ENCODE data around the gene PLEKHA1.

Gene PLEKHA1

DNA sequence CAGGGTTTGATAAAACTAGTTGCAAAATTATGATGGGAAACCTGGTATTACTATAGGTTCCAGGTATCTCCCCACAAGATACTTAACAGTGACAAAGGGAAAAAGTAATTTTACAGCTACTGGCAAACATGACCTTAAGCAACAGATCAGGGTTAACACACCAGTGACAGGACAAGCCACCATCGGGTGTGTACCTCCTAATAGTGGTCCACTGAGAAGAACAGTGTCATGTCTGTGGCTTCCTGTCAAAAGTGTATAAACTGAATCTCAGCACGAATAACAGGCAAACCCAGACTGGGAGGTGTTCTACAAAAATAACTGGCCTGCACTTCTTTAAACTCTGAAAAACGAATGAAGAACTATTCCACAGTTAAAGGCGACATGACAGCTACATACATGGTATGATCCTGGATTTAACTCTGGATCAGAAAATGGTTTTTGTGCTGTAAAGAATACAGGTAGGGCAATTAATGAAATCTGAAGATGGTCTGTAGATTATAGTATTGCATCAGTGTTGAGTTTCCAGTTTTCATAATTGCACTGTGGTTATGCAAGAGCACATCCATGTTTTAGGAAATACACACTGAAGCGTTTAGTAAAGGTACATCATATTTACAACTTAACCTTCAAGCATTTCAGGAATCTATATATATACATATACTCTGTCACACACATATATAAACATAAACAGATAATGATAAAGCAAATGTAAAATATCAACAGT is 47.9 kb downstream of the PLEKHA1 start:
- no peak for DNase-seq (ENCODE audit: low read depth)

DNA sequence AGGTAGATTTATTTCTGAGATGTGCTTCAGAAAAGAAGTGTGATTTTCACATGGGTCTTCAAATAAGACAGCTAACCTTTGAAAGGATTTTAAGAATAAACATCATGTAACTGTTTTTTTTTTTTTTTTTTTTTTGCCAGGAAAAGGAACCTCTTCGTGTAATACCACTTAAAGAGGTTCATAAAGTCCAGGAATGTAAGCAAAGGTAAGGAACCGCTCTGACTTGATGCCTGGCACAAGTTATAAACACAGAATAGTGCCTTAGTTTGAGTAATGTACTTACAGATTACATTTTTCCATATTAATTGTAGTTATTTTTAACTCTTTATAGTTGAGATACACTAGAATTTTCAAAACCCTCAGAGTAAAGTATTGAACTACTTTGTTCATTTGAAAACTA is 49.6 kb downstream of the PLEKHA1 start:
- no peak for DNase-seq (ENCODE audit: low read depth)

DNA sequence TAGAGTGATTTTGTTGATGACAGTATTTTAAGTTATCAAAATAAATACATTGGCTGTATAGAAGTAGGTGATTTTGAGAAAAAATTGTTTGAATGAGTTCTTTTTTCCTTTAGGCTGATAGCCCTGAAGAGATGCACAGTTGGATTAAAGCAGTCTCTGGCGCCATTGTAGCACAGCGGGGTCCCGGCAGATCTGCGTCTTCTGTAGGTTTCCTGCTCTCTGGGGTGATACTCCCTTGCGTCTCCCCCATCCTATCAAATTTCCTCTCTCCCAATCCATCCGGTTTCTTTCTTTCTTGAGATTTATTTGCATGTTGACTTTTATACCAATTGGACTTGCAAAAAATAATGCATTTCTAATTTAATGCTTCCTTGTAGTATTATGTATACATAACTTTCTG is 52.3 kb downstream of the PLEKHA1 start:
- no peak for DNase-seq (ENCODE audit: low read depth)

DNA sequence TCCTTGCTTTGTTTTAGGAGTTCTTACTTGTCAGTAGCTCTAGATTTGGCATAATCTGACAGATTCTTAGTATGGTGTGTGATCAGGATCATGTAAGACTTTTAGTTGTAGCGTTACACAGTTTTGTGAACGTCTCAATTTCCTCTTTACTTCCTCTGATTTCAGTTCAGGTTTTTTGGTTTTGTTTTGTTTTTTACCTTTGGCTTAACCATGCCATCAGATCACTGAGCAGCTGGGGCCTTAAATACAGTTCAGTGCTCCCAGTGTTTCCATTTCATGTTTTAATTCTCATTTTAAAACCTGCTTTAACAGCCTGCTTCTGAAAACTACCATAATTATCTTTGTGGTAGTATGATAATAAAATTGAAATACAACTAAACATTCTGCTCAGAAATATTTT is 52.8 kb downstream of the PLEKHA1 start:
- DNase-seq (ENCODE audit: low read depth), result no peak

DNA sequence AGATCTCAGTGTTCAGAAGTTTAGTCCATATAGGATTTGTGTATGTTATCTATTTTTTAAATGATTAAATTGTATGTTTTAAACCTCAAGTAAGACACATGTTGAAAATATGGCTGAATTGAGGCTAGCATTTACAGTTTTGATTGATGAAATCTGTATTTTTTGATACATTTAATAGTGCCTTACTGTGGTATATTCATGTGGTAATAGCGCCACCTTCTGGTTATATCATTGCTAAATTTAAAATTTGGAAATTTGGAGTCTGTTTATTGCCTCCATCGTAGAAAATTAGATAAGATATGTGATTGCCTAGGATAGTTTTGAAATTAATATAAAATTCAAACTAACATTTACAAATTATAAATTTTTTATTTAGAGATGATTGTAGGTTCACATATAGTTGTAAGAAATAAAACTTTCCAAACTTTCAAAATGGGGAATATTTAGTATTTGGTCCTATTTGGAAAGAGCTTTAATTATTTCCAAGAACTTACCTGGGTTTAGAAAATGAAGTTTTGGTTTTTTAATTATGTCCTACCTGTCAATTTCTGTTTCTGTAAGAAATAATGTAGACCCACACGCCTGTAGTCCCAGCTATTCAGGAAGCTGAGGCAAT is 60.8 kb downstream of the PLEKHA1 start:
- no peak for DNase-seq (ENCODE audit: low read depth)

DNA sequence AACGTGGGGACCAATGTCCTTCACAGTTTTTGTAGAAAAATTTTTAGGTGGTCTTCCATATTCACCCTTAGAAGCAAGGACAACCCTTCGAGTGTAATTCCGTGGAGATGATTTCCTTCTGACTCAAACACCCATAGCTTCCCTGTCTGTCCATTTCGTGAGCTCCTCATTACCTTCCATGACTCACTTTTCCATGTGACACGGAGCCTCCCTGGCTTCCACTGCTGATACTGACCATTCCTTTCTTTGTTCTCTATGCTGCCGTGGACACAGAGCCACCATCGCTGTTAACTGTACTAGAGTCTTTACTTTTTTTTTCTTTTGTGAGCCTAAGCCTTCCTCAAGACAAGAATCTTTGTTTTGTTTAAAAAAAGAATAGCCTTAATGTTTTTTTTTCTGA is 67.5 kb downstream of the PLEKHA1 start:
- DNase-seq (ENCODE audit: low read depth), result no peak

DNA sequence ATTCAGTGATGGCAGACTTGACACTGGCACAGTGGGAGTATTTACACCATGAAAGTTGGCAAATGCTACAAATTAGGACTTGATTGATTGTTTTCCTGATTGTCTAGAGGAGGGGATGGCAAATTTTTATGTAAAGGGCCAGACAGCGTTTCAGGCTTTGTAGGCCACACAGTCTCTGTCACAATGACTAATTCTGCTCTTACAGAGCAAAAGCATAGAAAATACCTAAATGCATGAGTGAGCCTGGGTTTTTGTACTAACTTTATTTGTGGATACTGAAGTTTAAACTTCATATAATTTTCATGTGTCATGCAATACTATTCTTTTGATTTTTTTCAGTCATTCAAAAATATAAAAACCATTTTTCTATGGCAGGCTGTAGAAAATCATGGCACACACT is 71.0 kb downstream of the PLEKHA1 start:
- no peak for DNase-seq (ENCODE audit: low read depth)

DNA sequence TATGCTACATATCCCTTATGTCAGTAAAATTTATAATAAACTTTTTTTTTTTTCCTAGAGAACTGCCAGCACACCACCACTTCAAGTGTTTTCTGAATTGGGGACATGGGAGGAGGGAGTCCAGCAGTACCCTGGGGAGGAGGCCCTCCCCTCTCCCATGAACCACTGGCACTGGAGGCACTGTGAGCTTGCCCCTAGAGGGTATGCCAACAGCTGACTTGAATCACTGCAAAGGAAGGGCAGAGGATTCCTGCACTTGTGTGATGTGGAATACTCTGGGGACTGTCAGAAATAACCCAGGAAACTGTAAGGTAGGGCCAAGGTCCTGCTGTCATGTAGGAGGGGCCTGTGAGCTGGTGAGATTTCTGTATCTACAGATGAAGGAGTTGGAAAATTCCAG is 71.4 kb downstream of the PLEKHA1 start:
- no peak for DNase-seq (ENCODE audit: low read depth)

DNA sequence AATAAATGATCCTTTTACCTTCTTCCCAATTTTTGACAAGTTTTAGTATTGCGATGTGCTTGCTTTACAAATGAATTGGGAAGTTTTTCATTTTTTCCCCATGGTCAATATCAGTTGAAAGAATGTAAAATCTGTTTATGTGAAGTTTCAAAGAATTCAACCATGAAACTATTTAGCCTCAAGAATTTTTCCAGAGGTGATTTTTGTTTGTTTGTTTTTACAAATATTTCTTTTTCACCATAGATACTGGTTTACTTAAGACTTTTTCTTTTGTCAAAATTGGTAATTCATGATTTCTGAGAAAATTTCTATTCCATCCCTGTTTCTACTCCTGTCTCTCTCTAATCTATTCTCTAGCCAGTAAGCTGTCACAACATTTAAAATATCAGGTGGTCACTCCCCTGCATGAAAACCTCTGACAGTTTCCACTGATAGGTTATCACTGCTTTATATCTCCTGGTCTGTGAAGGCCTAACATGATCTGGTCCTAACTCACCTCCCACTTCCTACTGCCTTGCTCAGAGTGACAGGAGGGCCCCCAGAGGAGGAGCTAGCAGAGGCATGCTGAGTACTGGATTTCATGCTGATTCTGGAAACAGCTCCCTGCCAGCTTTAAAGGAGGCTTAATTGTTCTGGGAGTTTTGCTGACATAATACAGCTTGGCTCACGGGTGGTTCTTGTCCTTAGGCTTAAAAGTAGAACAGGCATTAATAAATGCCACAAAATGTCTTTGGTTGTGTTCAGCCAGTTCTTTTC is 72.3 kb downstream of the PLEKHA1 start:
- DNase-seq (ENCODE audit: low read depth), result no peak

DNA sequence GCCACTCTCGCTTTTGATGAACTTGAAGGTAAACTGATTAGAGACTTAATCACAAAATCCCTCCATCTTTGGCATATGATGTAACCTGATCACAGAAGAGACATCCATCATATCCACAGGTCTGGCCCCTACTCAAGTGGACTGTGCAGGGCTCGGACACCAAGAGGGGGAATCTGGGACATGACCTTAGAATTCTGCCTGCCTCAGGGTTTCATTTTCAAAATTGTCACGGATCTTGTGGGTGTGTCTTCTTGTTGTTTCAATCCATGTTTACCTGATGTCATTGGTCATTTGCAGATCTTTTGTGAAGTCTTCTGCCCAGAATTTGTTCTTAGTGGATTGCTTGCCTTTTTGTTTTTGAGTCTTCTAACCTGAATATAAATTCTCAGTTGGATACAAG is 74.1 kb downstream of the PLEKHA1 start:
- DNase-seq (ENCODE audit: low read depth), result no peak

DNA sequence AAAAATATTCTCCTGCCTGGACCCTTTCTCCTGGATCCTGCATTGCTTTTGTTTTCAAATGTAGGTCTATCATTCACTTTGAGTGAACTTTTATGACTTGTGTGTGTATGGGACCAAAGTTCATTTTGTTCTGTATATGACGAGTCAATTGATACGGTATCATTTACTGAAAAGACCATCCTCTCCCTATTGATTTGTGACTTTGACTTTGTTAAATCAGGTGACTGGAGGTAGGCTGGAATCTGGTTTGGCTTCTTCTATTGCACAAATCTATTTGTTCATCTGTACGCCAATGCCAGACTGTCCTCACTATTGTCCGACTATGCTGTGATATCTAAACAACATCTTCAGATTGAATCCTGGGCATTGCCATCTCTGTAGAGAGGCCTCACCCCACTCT is 74.6 kb downstream of the PLEKHA1 start:
- no peak for DNase-seq (ENCODE audit: low read depth)

DNA sequence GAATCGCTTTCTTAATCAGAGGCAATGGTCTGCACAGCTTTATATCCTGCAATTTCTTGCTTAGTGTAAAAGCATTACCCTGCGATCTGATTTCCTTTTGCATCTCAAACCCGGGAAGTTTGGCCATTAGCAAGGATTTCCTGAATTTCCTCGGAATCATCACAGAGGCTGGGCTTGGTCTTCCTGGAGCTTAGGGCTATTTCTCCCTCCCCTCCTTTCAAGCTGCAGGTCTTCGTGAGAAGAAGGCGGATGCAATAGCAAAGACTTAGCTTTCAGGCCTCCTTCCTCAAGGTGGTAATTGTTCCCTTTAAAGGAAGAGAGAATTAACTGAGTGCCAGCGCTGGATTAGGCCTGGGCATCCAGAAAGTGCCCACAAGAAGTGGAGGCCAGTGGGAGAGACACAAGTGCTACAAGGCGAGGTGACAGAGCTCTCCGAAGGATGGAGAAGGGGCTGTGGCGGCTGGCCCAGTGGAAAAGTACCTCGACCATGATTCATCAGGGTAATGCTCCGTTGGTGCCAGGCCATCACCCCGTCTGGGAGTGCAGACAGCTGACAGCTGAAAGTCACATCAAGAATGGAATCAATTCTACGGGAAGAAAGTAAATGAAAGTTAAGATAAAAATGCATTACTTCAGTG is 76.0 kb downstream of the PLEKHA1 start:
- DNase-seq (ENCODE audit: low read depth), result no peak

DNA sequence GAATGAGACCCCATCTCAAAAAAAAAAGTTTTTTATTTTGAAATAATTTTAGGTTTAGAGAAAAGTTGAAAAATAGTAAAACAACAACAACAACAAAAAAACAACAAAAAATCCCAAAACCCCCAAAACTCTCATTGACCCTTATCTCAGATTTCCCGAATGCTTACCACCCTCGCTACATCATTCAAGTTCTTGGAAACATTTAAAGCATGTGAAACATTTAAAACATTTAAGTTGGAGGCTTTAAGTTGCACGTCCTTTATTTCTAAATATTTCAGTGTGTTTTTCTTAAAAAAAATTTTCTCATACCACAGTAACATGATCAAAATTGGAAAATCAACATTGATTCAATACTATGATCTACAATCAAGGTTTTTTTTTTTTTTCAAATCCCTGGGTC is 79.6 kb downstream of the PLEKHA1 start:
- DNase-seq (ENCODE audit: low read depth), result no peak

DNA sequence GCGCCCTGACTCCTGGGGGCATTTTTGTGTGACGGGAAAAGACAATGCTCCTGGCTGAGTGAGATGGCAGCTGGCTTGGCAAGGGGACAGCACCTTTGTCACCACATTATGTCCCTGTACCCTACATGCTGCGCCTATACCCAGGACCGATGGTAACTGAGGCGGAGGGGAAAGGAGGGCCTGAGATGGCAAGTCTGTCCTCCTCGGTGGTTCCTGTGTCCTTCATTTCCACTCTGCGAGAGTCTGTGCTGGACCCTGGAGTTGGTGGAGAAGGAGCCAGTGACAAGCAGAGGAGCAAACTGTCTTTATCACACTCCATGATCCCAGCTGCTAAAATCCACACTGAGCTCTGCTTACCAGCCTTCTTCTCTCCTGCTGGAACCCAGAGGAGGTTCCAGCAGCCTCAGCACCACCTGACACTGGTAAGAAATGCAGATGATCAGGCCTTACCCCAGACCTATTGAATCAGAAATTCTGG is 80.1 kb downstream of the PLEKHA1 start, which contains the start of gene ARMS2:
TSS of gene ARMS2 (plus strand) at position 51 of the 478 bp plus-strand sequence. CDS start at position 126, 75 bp downstream.
- DNase-seq (ENCODE audit: low read depth), result no peak

DNA sequence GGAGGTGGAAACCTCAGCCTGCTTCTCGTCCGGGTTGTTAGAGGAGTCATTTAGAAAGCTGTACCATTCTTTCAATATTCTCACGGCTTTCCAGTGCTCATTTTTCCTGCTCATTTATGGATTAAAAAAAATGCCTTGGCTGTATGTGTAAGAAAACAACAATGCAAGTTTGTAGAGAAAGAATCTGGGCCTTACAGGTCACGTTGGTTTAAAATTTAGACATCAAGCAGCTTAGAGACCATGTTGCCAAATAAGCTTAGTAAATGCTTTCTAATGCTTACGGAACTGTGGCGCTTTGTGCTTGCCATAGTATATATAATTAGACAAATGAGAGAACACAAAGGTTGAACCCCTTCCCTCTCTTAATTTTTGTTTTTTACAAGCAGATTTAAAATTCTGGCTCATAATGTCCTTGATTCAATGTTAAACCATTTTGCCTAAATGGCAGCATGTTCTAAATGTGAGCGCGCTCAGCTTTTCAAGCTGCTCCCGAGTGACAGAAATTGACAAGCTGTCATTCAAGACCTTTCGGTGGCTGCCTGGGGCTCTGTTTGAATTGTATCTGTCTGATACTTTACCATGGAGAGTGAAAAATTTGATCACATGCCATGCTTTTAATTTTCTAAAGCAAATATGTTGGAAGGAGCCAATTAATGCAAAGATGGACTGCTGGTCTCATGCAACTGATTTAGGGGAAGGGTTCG is 81.0 kb downstream of the PLEKHA1 start:
- DNase-seq (ENCODE audit: low read depth), result no peak

DNA sequence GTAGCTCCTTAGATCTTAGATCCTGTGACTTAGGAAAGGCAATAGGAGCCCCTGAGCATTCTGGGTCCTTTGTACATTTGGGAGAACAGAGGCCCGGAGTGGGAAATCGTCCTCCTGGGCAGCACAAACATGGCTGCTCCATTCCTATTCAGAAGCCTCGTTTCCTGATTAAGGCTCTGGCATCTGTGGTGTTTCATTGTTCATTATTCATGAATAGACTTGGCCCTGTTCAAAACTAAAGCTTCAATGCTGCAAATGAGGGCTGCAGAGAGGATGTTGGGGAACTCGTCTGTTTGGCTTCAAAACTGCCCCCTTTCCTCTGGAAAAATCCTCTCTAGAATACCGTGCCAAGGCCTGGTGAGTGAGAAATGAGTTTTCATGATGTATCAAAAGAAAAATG is 83.4 kb downstream of the PLEKHA1 start:
- no peak for DNase-seq (ENCODE audit: low read depth)

DNA sequence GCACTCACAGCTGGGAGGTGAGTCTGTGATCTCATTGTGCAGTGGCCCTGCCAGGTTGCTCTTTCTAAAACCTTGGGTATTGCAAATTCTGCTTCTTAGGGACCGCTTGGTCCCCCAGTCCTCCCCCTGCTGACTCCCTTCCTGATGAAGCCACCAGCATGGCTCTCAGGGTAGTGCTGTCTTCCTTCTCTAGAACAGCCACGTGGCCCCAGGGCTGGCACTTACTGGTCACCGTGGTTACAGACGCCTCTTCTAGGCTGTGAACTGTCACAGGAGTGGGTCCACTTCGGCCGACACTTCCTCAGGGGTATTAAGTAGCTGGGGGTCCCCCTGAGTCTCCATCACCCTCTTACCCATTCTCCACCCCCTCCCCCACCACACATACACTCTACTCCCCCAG is 84.2 kb downstream of the PLEKHA1 start:
- no peak for DNase-seq (ENCODE audit: low read depth)

DNA sequence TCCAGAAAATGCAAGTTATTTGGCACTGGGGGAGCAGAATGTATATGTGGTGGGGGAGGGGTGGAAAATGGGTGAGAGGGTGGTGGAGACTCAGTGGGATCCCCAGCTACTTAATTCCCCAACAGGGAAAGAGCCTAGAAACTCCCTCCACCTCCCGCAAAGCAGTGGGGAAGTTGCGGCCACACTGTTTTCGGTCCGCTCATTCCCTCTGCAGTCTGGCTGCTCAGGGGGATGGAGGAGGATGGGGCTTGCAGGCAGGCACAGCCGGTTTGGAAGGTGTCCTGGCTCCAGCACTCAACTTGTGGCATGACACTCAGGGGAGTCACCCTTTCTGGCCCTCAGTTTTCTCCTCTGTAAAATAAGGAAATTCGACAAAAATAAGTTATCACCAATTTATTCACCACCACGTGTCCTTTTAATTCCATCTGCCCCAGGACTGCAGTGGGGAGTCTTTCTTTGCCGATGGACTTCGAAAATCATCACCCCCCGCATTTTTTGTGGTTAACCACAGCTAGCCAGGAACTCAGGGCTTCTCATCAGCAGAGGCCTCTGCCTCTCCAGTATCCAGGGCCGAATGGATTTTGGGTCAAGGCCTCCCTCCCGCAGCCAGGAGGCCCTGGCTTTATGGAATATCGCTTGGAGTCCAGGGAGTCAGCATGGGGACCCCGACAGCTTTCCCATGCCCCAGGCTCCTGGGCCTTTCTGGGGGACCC is 85.2 kb downstream of the PLEKHA1 start:
- DNase-seq (ENCODE audit: low read depth), result peak; percentile 40

DNA sequence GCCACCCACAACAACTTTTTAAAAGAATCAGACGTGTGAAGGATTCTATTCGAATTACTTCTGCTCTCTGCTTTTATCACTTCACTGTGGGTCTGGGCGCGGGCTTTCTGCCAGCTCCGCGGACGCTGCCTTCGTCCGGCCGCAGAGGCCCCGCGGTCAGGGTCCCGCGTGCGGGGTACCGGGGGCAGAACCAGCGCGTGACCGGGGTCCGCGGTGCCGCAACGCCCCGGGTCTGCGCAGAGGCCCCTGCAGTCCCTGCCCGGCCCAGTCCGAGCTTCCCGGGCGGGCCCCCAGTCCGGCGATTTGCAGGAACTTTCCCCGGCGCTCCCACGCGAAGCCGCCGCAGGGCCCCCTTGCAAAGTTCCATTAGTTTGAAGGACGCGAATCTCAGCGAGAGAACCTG is 86.4 kb downstream of the PLEKHA1 start:
- no peak for DNase-seq (ENCODE audit: low read depth)

DNA sequence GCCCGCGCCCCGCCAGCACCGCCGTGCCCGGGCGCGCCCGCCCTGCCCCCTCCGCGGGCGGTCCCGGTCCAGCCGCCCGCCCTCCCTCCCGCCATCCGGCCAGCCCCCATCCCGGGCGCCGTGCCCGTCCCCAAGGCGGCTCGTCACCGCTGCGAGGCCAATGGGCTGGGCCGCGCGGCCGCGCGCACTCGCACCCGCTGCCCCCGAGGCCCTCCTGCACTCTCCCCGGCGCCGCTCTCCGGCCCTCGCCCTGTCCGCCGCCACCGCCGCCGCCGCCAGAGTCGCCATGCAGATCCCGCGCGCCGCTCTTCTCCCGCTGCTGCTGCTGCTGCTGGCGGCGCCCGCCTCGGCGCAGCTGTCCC is 86.8 kb downstream of the PLEKHA1 start, which contains the start of gene HTRA1:
TSS of gene HTRA1 (plus strand) at position 187 of the 362 bp plus-strand sequence. CDS start at position 287, 100 bp downstream.
- DNase-seq (ENCODE audit: low read depth), result no peak
